Measurements from ENCODE around the gene ZNF578. TPM values are rescaled to one million over a fixed set of nuclear protein-coding genes. Genes with fewer than 3 reads are reported as not detected.
A peak's percentile ranks its signal among the peaks of the same experiment; 100 is the strongest.
"Not testable (repeated sequence)": the region's sequence is repeated elsewhere in the genome, so short reads cannot be mapped to it uniquely, and the experiment has no call there.

The ZNF578 gene
- total RNA-seq, 4 donors from 2014 or later = 0.18 to 1.5 (median 0.41) TPM; not detected in 1

- WGBS, 2 donors = 87 to 93% methylated on average over 7 of the region's 7 CpGs
- Histone ChIP-seq H3K36me3 (no peaks in the 10 kb centered on the region), H3K9me3 (peaks cover 16 to 100% (median 98%) of the 10 kb centered on the region in 3 donors), H3K27ac (no peak overlapping the region), H3K4me3 (no peak overlapping the region), H3K27me3 (no peaks in the 10 kb centered on the region), H3K4me1 (no peaks in the 10 kb centered on the region)
- DNase-seq = no peak
- TF ChIP-seq POLR2A (IDR thresholded peaks at IDR 0.05) (no peak), CTCF (IDR thresholded peaks at IDR 0.05) (no peak)
- intact Hi-C loops (cut with DNase I) = no loop called here
Measured at GRCh38 chr19:52474351-52475127, 21.2 kb downstream of the ZNF578 start.

GRCh38 chr19:52484111-52484743 is 30.9 kb downstream of the ZNF578 start:
- WGBS, 2 donors = 39 to 60% methylated on average over 5 to 7 of the region's 7 CpGs
- H3K27me3 ChIP-seq; H3K4me1 ChIP-seq; H3K36me3 ChIP-seq; DNase-seq; intact Hi-C loops (cut with DNase I); H3K4me3 ChIP-seq; H3K27ac ChIP-seq: not testable (repeated sequence)
- H3K9me3 ChIP-seq = peaks cover 1 to 94% (median 50%) of the 10 kb centered on the region in 3 donors

- 28 to 45% methylated on average over 7 of the region's 7 CpGs for WGBS, 2 donors
- intact Hi-C loops (cut with DNase I); H3K27me3 ChIP-seq: not testable (repeated sequence)
Measured at GRCh38 chr19:52485064-52485463, 31.7 kb downstream of the ZNF578 start.

GRCh38 chr19:52485561-52486240 is 32.3 kb downstream of the ZNF578 start:
- H3K27me3 ChIP-seq; H3K4me3 ChIP-seq; H3K4me1 ChIP-seq; intact Hi-C loops (cut with DNase I); H3K27ac ChIP-seq; H3K36me3 ChIP-seq; DNase-seq: not testable (repeated sequence)
- WGBS, 2 donors = 14 to 19% methylated on average over 6 to 7 of the region's 8 CpGs
- H3K9me3 ChIP-seq = peaks cover 0 to 92% (median 36%) of the 10 kb centered on the region in 3 donors

More at GRCh38 chr19:52485064-52485463, 31.7 kb downstream of the ZNF578 start:
- H3K4me1 ChIP-seq, H3K36me3 ChIP-seq, H3K27ac ChIP-seq, DNase-seq, H3K4me3 ChIP-seq: not testable (repeated sequence)
- H3K9me3 ChIP-seq = peaks cover 0 to 94% (median 42%) of the 10 kb centered on the region in 3 donors

GRCh38 chr19:52492201-52492993 is 39.0 kb downstream of the ZNF578 start:
- DNase-seq = no peak
- Histone ChIP-seq H3K36me3 (peaks cover 0 to 9% (median 0%) of the 10 kb centered on the region in 3 donors), H3K27ac (no peak overlapping the region), H3K9me3 (peaks cover 0 to 96% (median 46%) of the 10 kb centered on the region in 3 donors), H3K4me1 (no peaks in the 10 kb centered on the region), H3K4me3 (peak overlapping the region in 2 of 4 donors; percentile 8 to 38), H3K27me3 (no peaks in the 10 kb centered on the region)
- intact Hi-C loops (cut with DNase I) = no loop called here
- TF ChIP-seq CTCF (IDR thresholded peaks at IDR 0.05) (no peak), POLR2A (IDR thresholded peaks at IDR 0.05) (no peak)
- WGBS, 2 donors = 43 to 55% methylated on average over 16 to 18 of the region's 37 CpGs

GRCh38 chr19:52492994-52493470 is 39.7 kb downstream of the ZNF578 start:
- Histone ChIP-seq H3K27me3 (no peaks in the 10 kb centered on the region), H3K4me3 (peak overlapping the region in 2 of 4 donors; percentile 8 to 38), H3K9me3 (peaks cover 0 to 96% (median 42%) of the 10 kb centered on the region in 3 donors), H3K27ac (no peak overlapping the region), H3K36me3 (peaks cover 0 to 9% (median 0%) of the 10 kb centered on the region in 3 donors), H3K4me1 (no peaks in the 10 kb centered on the region)
- 20 to 22% methylated on average over 16 to 18 of the region's 28 CpGs for WGBS, 2 donors
- no peak for DNase-seq
- TF ChIP-seq CTCF (IDR thresholded peaks at IDR 0.05) (peak in 1 of 6 experiments; percentile 15), POLR2A (IDR thresholded peaks at IDR 0.05) (no peak)
- intact Hi-C loops (cut with DNase I) = no loop called here

All from esophagus squamous epithelium (tissue), 5 donors.